Pons (tissue), 1 donor: ENCODE results near the gene CIB4.

Source experiments
- DNase-seq: peaks from one replicate; pipeline ENCODE4 v3.0.0-alpha.2; 2016; ENCODE audit warnings: low spot score

Gene CIB4

DNA sequence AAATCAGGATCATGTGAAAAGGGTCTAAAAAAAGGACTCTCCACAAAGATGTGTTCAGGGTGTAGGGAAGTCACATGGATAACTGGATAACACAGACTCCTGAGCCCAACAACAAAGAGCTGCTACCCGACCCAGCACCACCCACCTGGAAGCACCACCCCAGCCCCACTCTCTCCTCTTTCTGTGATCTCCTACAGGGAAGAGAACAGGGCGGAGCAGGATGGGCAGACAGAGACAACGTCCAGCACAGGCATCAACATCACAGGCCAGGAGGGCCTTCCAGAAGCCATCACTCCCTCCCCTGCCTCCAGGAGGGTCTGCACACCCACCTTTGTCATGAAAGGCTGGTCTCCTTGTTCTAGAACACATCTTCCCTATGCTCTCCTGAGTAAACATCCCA lies 1.3 kb upstream of the CIB4 start:
- DNase-seq, result no peak

DNA sequence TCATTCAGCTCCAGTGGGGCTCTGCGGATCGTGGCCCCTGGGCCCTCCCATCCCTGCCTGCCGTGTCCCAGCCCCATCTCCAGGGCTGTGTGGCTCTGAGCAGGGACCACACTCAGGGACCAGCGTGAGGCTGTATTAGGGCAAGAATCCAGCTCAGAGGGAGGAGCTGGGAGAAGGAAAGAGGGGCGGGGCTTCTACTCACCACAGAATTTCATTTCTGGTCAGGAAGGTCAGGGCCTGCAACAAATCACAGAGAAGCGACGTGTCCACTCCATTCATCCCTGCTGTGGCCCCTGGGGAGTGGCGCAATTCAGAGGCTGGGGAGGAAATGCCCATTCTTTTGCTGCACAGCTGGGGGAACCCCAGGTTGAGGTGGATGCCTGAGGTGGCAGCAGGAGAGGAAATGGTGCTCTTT lies 828 bp downstream of the CIB4 start:
- no peak for DNase-seq

DNA sequence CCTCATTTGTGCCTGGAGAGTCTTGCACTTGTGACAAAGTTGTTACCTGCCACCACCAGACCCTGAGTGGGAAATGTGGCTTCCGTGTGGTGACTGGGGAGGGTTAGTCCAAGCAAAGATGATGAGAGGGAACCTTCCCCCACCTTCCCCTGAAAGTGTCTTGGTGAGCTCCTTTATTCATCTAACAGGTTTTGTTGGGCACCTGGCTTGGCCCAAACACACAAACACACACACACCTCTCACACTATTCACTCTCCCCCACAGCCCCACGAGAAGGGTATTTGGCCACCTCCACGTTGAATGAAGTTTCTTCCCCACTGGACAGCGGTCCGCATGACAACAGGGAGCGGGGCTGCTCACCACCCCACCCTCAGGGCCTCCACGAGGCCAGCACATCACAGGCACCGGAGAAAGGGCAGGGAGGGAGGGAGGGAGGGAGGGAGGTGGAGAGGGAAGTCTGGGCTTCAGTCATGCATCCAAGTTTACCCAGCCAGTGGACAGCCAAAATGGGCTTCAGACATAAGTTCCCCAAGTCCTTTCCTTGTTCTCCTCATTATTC lies 1.4 kb downstream of the CIB4 start:
- no peak for DNase-seq

DNA sequence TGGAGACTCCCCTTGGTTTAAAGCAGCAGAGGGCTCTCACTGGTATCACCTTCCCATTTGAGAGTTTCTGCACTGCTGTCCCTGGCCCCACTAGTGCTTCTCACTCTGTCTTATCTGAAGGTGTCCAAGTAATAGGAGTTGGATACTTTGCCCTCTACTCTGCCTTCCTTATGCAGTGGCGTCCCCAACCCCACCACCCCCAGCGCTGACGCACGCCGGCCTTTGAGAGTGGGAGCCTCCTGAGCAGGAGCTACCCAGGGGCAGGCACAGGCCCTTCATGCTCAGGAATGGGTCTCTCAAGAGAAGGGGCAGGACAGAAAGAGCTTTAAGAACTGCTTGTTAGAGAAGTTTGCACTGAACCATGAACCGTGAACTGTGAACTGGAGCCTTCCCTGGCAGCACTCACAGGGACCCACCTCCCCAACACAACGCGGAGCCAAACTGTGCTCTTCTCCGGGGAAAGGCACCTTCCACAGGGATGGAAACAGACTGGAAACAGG lies 3.3 kb downstream of the CIB4 start:
- DNase-seq, result no peak

DNA sequence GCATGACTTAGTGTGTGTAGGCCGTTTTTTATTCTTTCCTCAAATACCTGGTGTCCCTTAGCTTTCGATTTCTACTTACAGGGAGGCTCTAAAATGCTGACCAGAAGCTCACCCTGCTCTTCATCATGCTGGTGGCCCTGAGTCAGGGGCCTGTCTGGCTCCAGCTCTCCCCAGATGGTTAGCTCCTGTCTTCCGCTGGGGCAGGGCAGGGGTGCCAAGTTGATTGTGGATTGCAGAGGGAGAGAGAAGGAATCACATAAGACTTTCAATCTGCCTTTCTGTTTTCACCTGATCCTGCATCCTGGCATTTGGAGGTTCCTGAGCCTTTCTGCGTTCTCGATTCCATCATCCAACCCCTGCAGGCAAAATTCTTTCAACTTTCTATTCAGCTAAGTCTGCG lies 4.2 kb downstream of the CIB4 start:
- DNase-seq, result no peak

DNA sequence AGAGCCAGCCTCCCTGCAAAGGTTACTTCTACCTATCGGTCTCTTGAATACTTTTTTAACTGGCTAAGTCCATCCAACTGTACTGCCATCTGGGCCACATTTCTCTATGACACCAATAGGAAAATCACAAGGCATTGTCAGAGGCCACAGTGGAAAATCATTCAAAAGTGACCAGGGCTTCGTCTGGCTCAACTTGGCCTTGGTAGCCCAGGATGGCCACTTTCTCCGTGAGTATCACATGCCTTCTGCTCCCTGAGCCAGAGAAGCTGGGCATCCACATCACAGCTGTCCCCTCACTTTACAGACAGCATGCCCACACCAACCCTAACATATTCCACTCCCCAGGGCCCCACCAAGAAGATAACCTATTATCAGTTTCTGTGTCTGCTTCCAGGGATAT lies 5.8 kb downstream of the CIB4 start:
- DNase-seq, result no peak

DNA sequence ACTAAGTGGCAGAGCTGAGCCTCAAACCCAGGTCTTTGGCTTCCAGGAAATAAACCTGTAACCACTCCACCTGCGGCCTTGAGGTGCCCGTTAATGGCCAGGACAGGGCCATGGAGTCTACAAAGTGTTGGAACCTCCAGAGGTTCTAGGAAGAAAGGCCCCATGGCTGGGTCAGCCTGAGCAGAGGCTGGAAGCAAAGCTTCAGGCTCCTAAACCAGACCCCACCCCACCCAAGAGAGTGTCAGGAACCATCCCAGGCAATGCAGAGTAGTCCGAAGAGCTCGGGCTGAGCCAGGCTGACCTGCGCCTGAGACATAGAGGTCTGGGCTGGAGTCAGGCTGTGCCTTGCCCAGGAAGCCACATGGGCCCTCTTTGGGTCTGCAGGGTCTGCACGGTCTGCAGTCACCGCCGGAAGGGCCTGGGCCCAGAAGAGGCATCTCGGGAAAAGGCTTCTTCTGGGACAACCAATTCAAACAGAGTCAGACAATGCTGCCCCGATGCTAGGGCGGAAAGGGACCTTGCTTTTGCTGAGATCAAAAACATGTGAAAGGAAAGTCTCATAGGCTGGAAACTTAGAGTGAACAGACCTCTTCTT lies 6.4 kb downstream of the CIB4 start:
- no peak for DNase-seq

DNA sequence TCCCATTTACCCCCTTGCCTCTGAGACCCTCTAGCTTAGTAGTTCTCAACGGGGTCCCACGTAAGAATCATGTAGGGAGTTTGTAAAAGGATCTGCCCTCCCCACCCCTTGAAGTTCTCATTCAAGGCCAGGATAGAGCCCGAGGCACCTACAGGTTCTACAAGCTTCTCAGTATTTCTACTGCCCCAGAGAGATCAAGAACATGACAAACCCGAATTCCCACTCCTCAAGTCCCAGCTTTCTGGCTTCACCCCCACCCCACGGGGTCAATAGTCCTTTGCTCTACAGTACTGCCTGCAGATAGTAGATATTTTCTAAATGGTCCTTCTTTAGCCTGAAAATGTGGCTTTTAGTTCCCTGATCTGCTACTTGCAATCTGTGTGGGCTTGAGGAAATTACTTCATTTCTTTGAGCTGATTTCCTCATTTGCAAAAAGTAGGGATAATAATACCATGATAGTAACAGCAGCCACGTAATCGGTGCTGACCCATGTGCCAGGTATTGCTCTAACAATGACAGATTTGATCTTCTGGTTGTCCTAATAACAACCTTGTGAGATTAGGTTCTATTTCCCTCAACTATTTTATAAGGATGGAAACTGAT lies 7.1 kb downstream of the CIB4 start:
- DNase-seq, result no peak

DNA sequence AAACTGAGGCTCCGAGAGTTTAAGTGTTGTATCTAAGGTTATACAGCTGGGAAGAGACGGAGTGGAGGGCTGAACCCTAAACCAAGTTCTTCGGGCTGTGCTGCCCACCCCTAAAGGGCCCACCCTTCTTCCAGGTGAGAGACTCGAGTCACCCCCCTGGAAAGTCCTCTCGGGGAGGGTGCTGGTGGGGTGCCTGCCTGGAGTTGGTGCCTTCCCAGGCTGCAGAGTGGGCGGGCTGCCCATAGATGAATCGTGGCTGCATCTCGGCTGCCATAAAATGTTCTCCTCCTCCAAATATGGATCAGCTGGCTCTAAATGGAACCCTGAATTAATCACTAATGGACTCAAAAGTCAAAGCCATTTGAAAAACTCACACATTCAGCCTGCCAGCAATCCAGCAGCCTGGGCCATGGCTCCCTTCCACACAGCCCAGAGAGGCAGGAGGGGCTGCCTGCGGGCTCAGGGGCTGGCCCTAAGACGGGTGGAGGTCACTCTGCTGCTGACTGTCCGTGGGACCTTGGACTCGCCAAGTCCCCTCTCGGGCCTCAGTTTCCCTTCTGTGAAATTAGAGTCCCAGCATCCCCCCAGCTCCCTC lies 7.7 kb downstream of the CIB4 start:
- DNase-seq, result no peak

DNA sequence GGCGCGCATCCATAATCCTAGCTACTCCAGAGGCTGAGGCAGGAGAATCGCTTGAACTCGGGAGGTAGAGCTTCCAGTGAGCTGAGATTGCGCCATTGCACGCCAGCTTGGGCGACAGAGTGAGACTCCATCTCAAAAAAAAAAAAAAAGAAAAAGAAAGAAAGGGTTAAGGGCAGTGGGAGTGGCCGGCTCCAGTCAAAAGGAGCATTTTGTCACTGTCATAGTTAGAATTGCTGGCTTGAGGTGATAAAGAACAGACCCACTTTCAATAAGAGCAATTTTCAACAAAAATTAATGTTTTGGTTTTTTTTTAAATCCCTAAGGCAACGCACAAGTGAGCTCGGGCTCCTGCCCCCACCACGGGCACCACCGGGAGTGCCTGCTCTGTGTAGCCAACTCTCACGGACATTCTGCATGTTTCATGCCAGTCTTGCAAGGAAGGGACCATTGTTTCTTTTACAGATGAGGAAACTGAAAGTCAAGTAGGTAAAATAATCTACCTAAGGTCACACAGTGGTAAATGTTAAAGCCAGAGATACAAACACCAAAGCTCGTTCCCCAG lies 8.5 kb downstream of the CIB4 start:
- DNase-seq, result no peak

DNA sequence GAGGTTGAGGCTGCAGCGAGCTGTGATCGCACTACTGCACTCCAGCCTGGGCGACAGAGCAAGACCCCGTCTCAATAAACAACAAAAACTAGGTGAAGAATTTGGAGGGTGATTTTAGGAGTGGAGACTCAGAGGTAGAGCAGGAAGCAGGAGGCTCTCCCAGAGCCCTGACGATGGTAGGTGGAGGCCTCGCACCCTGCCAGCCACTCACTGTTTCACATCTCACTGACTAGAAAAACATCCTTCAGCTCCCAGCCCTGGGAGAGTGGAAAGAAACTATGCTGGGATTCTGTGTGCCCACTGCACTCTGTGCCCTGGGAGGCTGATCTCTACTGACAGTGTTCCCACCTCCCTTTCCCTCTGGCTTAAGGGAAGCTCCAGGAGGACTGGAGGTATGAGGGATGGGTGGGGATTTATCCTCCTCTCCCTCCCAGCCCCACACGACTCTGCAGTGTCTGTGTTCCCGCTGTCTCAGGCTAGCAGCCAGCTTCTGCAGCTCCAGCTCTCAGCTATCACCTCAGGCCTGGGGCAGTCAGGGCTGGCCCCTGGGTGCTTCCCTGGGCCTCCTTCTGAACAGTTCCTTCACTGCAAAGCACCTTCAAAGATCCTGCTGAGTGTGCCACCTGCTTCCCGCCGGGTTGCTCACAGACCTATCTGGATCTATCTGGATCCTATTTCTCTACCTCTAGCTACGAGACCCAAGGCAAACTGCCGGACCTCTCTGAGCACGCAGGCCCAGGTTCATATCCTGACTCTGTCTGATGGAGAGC lies 9.6 kb downstream of the CIB4 start:
- no peak for DNase-seq

DNA sequence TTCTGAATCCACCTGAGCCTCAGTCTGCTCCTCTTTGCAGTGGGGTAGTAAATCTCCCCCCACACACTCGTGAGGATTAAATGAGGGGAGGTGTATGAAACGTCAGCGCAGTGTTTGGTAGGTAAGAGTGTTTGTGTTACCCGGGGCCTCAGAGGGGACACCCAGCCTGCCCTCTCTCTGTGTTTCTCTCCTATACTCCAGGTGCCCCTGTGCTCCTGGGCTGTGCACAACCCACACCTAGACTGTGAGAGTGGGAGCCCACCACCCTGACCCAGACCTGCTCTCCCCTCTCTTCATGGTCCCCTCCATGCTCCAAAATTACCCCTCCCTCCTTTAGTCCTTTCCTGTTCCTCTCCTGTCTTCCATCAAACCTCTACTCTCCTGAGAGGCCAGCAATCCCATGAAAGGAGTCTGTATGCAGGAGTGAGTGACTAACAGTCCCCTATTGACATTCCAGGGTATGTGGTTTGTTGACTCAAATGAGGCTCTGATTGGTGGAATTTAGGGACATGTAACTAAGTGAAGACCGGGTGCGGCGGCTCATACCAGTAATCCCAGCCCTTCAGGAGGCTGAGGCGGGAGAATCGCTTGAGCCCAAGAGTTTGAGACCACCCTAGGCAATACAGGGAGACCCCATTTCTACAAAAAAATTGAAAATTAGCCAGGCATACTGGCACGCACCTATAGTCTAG lies 10.4 kb downstream of the CIB4 start:
- no peak for DNase-seq

DNA sequence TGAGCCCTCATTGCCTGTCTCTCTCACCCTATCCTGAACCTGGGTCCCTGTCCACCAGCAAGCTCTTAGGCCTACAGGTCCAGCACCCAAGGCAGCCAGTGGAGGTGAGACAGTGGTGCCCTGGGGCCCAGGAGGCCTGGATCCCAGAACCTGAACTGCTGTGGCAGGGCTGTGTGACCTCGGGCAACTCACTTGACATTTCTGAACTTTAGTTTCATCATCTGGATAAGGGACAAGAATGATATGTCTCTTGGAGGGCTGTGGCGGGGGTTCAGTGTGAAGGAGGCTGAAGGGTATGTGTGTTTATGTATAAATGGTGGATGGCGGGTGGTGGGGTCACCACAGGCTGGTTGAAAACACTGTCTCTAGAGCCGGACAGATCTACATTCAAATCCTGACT lies 10.9 kb downstream of the CIB4 start:
- no peak for DNase-seq

DNA sequence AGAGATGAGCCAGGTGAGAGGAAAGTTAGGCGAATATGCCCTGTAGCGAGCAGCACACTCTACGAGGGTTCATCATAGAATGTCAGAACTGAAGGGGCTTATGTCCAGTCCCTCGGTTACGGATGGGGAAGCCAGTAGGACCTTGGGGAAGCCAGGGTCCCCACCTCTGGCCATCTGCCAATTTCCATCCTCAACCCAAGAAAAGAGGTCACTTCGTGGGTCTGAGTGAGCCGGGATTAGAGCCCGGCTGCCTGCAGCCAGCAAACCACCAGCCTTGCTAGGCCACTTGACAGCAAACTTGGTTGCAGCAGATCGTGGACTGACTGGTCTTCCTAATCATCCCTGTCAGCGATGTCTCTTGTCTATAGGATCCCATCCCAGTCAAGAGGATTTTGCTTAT lies 11.4 kb downstream of the CIB4 start:
- DNase-seq, result no peak

DNA sequence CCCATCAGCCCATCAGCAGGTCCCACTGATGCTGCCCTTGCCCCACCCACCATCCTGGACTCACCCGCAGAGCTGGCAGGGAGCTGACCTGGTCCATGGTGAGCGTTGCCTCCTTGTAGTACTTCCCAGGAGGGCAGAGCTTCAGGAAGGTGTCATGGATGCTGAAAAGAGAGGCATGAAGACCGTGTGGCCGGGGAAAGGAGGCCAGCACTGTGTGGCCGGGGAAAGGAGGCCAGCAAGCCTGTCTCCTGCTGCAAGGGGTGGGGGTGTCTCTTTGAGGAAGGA lies 11.9 kb downstream of the CIB4 start:
- no peak for DNase-seq

DNA sequence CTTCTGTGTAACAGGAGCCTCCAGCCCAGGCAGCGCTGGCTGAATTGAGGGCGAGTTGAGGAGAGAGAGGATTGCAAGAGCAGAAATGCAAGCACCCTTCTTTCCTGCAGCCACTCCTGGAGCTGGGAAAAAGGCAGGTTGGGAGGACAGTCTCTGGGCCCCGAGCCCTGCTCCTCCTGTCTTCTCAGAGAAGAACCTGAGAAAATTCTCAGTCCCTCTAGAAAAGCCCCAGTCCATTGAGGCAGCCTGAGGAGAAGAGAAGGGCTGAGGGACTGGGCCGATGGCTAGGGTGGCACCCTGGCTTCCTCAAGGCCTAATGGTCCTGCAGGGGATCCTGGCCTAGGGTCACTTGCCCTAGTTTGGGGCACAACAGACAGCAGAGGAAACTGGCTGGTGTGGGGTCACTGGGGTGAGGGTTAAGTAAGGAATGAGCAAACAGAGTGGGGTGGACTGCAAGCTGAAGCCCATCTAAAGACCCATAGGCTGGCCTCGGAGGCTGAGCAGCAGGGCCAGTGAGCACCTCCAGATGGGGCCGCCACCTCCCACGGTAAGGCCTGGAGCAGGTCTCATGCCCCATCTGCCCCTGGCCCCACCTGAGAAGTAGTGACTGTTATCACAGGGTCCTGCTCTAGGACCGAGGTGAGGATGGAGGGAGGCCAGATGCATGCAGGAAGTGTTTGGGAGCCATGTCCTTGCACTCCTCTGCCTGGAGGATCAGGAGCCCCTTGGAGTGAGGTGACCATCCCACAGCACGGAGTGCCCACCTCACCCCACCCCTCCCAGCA lies 12.4 kb downstream of the CIB4 start:
- no peak for DNase-seq

DNA sequence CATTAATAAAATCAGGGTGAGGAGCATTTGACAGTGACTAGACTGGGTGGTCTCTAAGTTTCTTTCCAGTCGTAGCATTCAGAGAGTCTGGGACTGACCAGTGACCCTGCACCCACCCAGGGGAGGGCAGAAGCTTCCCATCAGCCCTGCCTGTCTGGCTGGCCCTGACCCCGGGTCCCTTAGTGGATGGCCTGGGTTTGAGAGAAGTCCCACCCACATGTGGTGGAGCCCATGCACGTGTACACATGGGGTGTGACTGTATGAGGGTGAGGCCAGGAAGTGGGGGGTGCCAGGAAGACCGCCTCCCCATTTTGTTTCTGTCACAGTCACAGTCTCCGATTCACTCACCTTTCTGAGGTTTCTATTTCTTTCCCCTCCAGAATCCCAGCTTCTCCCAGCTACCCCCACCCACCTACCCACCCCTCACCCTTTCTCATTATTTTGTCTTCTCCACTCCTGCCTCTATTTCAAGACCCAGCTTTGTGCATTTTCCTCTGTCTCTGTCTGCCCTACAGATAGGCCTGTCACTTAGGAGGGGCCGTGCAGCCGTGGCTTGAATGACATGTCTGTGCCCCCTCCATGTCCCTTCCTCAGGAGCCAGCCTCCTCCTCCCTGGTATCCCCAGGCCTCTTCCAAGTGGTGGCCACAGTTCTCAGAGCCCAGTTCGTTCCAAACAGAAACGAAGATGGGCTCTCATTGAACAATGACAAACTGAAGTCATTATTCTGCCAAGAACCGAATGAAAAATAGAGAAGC lies 13.6 kb downstream of the CIB4 start:
- no peak for DNase-seq

DNA sequence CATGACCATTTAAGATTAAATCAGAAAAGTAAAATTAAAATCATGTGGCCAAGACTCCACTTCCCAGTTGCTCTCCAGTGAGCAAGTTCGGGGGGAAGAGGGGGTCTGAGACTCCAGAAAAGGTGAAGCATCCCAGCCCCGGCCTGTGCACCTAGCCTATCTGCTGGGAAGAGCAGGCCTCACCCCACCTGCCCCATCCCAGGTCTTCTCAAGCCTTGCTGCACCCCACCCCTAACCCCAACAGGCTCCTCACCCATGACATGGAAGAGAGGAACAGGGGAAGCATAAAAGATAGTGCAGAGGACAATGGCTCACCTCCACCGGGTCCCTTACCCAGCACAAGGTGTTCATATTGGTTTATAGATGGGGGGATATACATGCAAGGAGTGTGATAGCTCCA lies 14.6 kb downstream of the CIB4 start:
- DNase-seq, result no peak

DNA sequence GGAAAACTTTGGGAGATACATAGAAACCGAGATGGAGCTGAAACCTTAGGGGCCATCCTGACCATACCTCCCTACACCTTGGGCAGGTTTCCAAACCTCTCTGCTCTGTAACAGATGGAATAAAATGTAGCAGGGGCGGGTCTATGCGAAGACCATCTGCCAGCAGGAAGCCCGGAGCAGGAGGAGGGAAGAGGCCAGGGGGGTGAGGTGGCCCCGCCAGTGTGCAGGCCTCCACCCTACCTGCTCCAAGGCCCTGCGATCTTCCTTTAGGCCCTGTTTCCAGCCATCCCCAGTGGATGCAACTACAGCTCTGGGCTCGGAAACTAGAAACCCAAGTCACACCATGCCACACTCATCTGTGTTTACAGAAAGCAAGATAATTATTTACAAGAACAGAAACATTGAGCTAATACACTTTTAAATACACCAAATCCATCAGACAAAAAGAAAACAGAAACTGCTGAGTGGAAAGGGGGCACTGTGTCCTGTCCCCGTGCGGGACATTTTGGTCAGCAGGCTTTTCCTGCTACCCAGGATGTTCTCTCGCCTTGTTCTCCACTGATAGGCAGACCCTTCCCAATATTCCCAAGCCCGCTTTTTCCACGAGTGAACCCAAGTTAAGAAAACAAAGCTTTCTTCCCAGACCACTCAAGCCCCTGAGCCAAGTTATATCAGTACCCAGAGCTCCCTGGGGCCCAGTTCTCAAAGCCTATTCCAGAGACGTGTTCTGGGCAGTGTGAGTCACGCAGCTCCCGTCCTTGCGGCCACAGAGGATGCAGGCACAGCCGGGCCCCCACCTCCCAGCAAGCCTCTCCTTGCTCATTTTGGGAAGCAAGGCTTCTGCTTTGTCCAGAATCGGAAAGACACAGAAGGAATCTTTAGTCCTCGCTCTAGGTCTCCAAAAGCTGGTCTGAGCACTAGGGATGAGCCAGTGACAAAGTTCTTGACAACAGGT lies 17.3 kb downstream of the CIB4 start:
- no peak for DNase-seq
